DMS114 treated with DMSO at 0.1 percent for 48 hours (cell line): ENCODE measurements around the gene SDR9C7.
"Not testable (repeated sequence)": the region's sequence is repeated elsewhere in the genome, so short reads cannot be mapped to it uniquely, and the experiment has no call there.

Experiments used
- DNase-seq: peaks from one replicate; lab custom pipeline; 2025; ENCODE audit not compliant: unreplicated experiment; lab: John Stamatoyannopoulos, UW

Gene SDR9C7

DNA sequence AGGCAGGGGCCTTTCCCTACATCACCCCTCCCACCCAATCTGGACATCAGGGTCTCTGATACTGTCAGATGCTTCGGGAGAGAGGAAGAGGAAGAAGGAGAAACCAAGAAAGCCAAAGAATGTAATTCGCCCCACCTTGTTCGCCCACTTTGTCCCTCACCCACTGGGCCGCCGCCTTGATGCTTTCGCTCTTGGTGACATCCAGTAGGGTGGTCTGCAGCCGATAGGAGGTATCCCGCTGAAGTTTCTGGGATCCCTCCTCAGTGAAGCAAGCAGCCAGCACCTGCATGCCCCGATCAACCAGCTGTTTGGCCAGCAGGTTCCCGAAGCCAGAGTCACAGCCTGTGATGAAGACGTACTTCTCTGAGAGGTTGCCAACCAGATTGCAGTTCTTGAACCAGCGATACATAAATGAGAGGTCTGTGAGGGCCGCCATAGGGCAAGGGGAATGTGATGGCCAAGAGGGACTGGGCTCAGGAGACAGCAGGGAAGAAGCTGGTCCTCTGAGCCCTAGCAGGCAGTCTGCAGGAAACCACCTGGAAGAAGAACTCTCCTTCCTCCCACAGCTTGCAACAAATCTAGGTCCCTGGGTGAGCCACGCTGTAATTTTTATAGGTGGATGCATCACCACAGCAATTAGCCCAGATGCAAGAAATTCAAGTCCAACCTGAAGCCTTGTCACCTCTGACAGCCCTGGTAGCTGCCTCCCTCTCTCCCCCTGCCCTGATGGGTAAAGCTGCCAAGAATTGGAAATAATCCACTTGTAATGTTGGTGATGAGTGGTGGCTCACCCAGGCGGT, at the start of gene SDR9C7:
Gene SDR9C7 (minus strand): TSS at position 583 of the 800 bp plus-strand sequence. CDS start 147 bp downstream, at position 436.
- DNase-seq, result no peak

DNA sequence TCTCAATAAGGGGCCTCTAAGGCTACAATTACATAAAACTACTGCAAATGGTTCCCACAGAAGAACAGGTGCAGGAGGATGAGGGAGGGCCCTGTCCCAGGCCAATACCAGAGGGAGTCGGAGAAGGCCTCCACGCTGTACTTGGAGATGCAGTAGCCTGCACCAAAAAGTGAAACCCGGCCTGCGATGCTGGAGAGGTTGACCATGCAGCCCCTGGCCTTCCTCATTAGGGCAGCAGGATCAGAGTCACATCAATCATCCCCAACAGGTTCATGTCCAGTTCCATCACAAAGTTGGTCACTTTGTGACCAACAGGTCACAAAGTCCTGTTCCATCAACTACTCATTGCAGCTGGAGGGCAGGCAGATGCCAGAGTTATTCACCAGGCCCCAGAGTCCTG, 49.2 kb upstream of the SDR9C7 start:
- DNase-seq, result no peak

DNA sequence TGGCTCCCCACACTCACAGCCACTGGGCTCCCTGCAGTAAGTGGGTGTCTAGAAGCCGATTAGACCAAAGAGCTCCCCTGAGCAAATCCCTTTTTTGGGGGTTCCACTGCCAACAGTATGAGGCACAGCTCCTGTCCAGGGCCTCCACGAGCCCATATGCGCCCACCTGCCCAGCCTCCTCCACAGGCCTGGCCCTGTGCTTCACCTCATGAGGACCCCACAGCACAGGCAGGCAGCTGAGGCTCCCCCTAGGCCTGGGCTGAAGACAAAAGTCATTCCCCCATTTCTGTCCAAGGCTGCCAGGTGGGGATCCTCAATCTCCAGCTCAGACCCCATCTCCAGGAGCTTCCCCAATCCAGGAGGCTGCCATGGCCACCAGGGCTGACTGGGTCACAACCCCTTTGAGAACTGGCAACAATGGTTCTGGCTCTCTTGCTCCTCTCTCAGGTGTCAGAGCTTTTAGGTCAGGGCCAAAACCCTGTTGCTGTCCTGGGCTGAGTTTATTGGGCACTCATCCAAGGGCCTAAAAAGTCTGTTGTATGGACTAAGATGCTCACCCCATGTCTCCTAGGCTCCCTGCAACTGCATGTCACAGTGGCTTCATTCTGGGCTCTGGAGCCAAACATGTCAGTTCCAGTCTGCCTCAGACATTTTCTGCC, 48.5 kb upstream of the SDR9C7 start:
- not testable (repeated sequence) for DNase-seq

DNA sequence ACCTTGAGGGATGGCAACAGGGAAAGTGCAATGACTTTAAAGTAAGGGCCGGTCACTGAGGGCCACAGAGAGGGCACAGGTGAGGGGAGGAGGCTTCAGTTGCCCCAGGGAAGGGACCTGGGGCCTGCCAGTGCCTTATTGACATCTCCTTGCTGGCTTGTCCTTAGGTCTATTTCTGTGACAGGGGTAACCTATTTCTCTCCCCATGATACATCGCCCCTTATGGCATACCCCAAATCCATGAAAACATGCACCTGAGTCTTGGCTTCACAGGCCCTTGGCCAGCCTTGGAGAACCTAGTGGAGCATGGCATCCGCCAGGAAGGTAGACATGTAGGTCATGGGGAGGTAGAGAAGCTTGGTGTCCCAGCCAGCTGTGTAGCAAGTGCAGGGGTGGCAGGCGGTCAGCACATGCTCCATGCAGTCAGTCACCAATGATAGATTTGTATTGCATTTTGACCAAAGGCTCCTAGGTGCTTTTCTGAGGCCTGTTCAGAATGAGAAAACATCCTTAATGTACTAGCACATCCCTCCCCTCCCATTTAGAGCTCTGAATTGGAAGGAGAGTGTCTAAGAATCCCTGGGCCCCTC, 46.8 kb upstream of the SDR9C7 start:
- no peak for DNase-seq

DNA sequence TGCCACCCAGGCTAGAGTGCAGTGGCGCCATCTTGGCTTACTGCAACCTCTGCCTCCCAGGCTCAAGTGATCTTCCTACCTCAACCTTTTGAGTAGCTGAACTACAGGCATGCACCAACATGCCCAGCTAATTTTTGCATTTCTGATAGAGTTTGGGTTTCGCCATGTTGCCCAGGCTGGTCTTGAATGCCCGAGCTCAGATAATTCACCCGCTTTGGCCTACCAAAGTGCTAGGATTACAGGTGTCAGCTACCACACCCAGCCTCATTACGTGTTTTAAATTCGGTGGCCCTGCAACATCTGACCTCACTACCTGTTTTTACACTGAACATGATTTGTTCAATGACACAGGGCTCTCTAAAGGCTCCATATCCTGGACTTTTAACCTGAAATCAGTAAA, 46.1 kb upstream of the SDR9C7 start:
- no peak for DNase-seq

DNA sequence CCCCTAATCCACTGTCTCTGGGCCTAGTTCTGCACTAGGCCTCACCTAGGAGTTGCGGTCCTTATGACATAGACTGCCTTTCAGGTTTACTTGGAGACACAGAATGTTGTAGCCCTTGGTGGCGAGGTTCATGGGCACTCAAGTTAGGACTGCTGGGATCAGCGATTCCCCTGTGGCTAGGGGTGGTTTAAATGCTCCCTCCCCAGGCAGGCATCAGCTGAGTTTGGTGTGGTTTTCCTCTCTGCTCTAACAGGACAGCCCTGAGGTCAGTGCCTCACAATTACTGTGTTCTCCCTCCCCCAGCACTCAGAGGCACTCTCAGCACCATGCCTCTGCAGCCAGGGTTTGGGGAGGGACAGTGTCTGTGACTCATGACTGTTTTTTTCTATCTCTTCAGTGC, 45.4 kb upstream of the SDR9C7 start:
- DNase-seq, result no peak

DNA sequence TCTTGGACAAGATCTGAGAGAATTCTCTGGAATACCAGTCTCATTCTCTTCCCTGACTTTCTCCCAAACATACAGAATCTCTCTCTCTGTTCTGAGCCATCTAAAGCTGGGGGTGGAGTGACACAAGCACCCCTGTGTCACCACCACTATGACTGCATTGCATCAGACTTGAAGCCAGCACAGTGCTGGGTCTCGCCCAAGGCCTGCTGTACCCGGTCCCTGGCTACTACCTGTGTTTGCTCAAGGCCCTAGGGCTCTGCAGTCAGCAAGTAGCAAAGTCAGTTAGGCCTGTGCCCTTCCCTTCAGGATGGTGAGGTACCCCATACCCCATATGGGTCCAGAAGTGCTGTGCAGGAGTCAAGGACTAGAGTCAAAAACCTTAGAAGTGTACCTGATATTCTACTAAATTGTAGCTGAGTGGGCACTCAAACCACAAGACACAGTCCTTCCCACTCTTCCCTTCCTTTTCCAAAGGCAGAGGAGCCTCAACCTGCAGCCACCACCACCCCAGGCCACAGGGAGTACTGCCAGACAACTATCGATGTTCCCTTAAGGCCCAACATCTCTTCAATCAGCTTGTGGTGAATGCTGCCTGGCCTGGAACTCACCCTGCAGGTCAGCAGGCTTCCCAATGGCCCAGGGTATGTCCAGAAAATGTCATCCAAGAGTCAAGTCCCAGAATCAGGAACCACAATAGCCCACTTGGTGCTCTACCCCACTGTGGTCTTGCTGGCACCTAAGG, 44.4 kb upstream of the SDR9C7 start:
- DNase-seq, result no peak

DNA sequence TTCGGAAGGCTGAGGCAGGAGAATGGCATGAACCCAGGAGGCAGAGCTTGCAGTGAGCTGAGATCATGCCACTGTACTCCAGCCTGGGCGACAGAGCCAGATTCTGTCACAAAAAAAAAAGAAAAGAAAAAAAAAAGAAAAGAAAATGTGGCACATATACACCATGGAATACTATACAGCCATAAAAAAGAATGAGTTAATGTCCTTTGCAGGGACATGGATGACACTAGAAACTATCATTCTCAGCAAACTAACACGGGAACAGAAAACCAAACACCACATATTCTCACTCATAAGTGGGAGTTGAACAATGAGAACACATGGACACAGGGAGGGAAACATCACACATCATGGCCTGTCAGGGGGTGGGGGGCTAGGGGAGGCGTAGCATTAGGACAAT, 43.2 kb upstream of the SDR9C7 start:
- DNase-seq, result not testable (repeated sequence)

DNA sequence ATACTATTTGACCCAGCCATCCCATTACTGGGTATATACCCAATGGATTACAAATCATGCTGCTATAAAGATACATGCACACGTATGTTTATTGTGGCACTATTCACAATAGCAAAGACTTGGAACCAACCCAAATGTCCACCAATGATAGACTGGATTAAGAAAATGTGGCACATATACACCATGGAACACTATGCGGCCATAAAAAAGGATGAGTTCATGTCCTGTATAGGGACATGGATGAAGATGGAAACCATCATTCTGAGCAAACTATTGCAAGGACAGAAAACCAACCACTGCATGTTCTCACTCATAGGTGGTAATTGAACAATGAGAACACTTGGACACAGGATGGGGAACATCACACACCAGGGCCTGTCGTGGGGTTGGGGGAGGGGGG, 40.0 kb upstream of the SDR9C7 start:
- DNase-seq, result not testable (repeated sequence)

DNA sequence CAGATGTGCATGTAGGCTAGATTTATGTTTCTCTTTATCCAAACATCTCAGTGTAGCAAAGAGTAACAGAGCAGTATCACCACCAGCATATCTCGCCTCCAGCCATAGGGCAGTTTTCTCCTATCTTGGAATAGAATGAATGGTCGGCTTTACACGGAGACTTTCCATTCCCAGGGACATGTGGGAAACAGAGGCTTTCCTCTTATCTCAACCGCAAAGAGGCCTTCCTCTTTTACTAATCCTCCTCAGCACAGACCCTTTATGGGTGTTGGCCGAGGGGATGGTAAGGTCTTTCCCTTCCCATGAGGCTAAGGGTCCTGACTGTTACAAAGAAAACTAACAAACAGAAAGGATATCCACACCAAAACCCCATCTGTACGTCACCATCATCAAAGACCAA, 34.7 kb upstream of the SDR9C7 start:
- not testable (repeated sequence) for DNase-seq

DNA sequence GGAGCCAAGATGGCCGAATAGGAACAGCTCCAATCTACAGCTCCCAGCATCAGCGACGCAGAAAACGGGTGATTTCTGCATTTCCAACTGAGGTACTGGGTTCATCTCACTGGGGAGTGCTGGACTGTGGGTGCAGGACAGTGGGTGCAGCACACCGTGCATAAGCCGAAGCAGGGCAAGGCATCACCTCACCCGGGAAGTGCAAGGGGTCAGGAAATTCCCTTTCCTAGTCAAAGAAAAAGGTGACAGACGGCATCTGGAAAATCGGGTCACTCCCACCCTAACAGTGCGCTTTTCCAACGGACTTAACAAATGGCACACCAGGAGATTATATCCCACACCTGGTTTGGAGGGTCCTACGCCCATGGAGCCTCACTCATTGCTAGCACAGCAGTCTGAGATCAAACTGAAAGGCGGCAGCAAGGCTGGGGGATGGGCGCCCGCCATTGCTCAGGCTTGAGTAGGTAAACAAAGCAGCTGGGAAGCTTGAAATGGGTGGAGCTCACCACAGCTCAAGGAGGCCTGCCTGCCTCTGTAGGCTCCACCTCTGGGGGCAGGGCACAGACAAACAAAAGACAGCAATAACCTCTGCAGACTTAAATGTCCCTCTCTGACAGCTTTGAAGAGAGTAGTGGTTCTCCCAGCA, 31.9 kb upstream of the SDR9C7 start:
- not testable (repeated sequence) for DNase-seq

DNA sequence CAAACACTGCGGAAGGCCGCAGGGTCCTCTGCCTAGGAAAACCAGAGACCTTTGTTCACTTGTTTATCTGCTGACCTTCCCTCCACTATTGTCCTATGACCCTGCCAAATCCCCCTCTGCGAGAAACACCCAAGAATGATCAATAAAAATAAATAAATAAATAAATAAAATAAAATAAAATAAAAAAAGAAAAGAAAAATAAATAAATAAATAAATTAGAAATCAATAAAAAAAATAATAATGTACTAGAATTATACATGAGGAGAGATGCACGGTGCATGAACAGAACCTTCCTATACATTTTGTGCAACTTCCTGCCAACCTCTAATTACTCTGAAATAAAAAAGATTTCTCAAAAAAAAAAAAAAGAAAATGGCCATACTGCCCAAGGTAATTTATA, 30.9 kb upstream of the SDR9C7 start:
- DNase-seq, result not testable (repeated sequence)

DNA sequence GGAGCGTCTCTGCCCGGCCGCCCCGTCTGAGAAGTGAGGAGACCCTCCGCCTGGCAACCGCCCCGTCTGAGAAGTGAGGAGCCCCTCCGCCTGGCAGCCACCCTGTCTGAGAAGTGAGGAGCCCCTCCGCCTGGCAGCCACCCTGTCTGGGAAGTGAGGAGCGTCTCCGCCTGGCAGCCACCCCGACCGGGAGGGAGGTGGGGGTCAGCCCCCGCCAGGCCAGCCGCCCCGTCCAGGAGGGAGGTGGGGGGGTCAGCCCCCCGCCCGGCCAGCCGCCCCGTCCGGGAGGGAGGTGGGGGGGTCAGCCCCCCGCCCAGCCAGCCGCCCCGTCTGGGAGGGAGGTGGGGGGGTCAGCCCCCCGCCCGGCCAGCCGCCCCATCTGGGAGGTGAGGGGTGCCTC, 29.3 kb upstream of the SDR9C7 start:
- not testable (repeated sequence) for DNase-seq

DNA sequence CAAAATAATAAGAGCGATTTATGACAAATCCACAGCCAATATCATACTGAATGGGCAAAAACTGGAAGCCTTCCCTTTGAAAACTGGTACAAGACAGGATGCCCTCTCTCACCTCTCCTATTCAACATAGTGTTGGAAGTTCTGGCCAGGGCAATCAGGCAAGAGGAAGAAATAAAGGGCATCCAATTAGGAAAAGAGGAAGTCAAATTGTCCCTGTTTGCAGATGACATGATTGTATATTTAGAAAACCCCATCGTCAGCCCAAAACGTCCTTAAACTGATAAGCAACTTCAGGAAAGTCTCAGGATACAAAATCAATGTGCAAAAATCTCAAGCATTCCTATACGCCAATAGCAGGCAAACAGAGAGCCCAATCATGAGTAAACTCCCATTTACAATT, 28.0 kb upstream of the SDR9C7 start:
- DNase-seq, result not testable (repeated sequence)

DNA sequence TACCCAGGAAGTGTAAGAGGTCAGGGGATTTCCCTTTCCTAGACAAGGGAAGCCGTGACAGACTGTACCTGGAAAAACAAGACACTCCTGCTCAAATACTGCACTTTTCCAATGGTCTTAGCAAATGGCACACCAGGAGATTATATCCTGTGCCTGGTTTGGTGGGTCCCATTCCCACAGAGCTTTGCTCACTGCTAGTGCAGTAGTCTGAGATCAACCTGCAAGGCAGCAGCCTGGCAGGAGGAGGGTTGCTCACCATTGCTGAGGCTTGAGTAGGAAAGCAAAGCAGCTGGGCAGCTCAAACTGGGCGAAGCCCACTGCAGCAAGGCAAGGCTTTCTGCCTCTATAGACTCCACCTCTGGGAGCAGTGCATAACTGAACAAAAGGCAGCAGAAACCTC, 24.2 kb upstream of the SDR9C7 start:
- DNase-seq, result no peak

DNA sequence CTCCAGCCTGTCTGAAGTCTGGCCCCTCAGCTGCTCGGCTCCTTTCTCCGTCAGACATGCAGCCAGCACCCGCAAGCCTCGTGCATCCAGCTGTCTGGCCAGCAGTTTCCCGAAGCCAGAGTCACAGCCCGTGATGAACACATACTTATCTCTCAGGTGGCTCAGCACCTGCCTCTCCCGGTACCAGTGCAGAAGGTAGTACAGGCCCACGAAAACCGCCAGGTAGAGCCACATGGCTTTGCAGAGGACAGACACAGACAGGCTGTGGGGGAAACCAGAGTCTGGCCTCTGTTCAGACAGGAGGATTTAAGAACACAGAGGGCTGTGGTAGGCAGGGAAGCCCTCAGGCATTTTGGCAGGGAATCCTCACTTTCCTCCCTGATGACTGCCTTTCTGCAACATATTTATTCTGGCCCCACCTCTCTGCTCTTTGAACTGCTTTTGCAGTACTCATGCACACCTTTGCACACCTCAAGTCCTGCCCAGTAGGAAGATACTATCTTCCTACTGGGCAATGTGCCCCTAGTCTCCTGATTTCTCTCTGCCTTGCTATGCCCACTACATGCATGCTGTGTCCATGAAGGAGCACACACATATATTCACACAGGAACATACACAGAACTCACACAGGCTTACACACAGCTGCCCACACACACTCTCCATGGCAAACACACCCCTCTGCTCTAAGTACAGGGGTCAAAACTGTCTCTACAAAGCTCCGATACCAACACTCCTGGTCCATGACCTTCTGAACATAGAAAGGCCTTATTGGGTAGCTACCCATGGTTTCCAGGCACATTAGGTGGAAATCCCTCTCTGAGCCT, 23.2 kb upstream of the SDR9C7 start, which contains the start of gene RDH16:
Gene RDH16 (minus strand): TSS at position 380 of the 824 bp plus-strand sequence. CDS start 146 bp downstream, at position 234.
- no peak for DNase-seq

DNA sequence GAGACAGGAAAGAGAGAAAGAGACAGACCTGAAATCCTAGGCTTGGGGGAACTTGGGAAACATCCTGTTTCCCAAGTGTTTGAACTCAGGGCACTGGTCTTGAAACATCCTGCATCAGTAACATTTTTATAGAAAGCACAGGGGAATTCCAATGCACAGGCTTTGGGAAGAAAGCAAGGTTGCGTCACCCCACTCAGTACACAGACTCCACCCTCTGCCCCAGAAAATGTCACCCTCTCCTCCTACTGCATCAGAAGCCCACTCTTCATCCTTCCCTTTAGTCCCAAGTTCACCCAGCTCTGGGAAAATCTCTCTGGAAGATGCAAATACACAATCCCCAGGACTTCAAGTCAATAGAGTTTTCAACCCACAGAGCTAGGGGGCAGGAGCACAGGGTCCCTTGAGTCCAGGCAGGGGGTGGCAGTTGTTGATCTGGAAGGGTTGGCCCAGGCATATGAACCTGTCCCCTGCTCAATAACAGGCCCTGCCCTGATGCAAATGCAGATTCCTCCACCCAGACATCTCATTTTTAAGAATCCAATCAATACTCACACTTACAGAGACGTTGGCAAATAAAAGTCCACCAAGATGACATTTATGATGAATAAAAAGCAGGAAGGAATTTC, 21.5 kb upstream of the SDR9C7 start:
- DNase-seq, result no peak

DNA sequence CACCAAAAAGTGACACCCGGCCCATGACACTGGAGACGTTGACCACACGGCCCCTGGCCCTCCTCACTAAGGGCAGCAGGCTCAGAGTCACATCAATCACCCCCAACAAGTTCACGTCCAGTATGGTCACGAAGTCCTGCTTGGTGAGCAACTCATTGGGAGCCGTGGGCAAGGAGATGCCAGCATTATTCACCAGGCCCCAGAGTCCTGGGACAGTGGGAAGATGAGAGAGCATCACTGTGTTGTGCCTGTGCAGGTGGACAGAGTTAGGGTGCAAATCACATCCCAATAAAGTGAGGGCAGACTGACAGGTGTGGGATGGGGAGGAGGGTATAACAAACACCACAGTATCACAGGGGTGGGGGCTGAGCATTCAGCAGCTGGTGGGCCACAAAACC, 20.7 kb upstream of the SDR9C7 start:
- no peak for DNase-seq
